GM12878 (cell line): ENCODE measurements around the gene FUT7. TPM values are rescaled to one million over a fixed set of nuclear protein-coding genes. Genes with fewer than 3 reads are reported as not detected.

Source experiments
- ATAC-seq: fragments of 200-7000 bp; cut with Tn5 transposase; 3 replicates; pipeline ENCODE4 v1.9.1; 2020; ENCODE audit warnings: mild to moderate bottlenecking, moderate library complexity
- BruUV-seq: library from RNA; stranded (reverse); fragments of 400-500 nt; replicated peaks from 2 replicates; lab custom pipeline; 2021; lab: Mats Ljungman, UMichigan
- CTCF ChIA-PET: fragments of 300-600 bp; sonication (Branson Sonifier 250); formaldehyde crosslinking; extraction: SDS; loops from one replicate; lab custom pipeline; 2021; ENCODE audit warnings: inconsistent platforms; lab: Yijun Ruan, JAX
- POLR2A ChIA-PET: fragments of 350-600 bp; formaldehyde crosslinking; extraction: SDS; loops from one replicate; lab custom pipeline; 2021; ENCODE audit warnings: inconsistent platforms; lab: Charles Lee
- RAD21 ChIA-PET: fragments of 300-600 bp; sonication (Branson Sonifier 250); formaldehyde crosslinking; loops from one replicate; lab custom pipeline; 2023; ENCODE audit warnings: antibody characterized with exemption; ENCODE audit not compliant: unreplicated experiment; lab: Charles Lee
- SMC1A ChIA-PET: fragments of 300-600 bp; sonication (Branson Sonifier 250); formaldehyde crosslinking; loops from one replicate; lab custom pipeline; 2023; ENCODE audit not compliant: unreplicated experiment, uncharacterized antibody; lab: Charles Lee
- DNase-seq: peaks from one replicate; pipeline ENCODE4 v3.0.0-alpha.2; 2011; ENCODE audit warnings: low read depth, low spot score
- FAIRE-seq: peaks from 3 replicates; lab custom pipeline; 2011; peaks lifted over from hg19 to GRCh38; lab: Jason Lieb, UNC
- H2AFZ ChIP-seq: 2 replicates; pipeline ENCODE4 v1.6.0; 2011; ENCODE audit warnings: low read depth, low read length, control low read depth; ENCODE audit not compliant: control insufficient read depth
- H3K27ac ChIP-seq: 2 replicates; pipeline ENCODE4 v1.5.1; 2011; ENCODE audit warnings: control low read depth; ENCODE audit not compliant: control insufficient read depth, insufficient read depth
- H3K27me3 ChIP-seq, 2 experiments: replicated peaks in 1 of 2; 2 replicates each; pipeline versions ENCODE4 v1.6.0 to v1.6.1; 2011; ENCODE audit warnings: low read length in 1 of 2; ENCODE audit not compliant: control insufficient read depth in 2 of 2, insufficient read depth in 2 of 2
- H3K36me3 ChIP-seq, 2 experiments: 2 replicates each; pipeline ENCODE4 v1.5.1; 2011; ENCODE audit warnings: low read length in 1 of 2; ENCODE audit not compliant: control insufficient read depth in 2 of 2, insufficient read depth in 2 of 2
- H3K4me1 ChIP-seq: 2 replicates; pipeline ENCODE4 v1.6.1; 2011; ENCODE audit warnings: mild to moderate bottlenecking, low read length, moderate library complexity, mixed read lengths; ENCODE audit not compliant: control insufficient read depth, insufficient read depth
- H3K4me2 ChIP-seq: 2 replicates; pipeline ENCODE4 v1.6.0; 2011; ENCODE audit warnings: control low read depth; ENCODE audit not compliant: control insufficient read depth, insufficient read depth
- H3K4me3 ChIP-seq: fragments of 200-600 bp; sonication (generic); 2 replicates; pipeline ENCODE4 v1.5.1; 2016
- H3K79me2 ChIP-seq: 2 replicates; pipeline ENCODE4 v1.6.0; 2011; ENCODE audit warnings: low read length; ENCODE audit not compliant: control insufficient read depth, insufficient read depth
- H3K9ac ChIP-seq: 2 replicates; pipeline ENCODE4 v1.8.0; 2011; ENCODE audit warnings: low read length, control low read depth, mixed read lengths; ENCODE audit not compliant: control insufficient read depth, insufficient read depth
- H3K9me3 ChIP-seq: replicated peaks from 3 replicates; pipeline ENCODE4 v1.5.1; 2011; ENCODE audit warnings: mild to moderate bottlenecking, low read length; ENCODE audit not compliant: control insufficient read depth, insufficient read depth
- H4K20me1 ChIP-seq: 2 replicates; pipeline ENCODE4 v1.6.0; 2011; ENCODE audit not compliant: control insufficient read depth, insufficient read depth
- ATF7 ChIP-seq: fragments of 450-650 bp; IDR thresholded peaks from 2 replicates; pipeline ENCODE4 v1.6.1; 2016; ENCODE audit warnings: low read depth, mild to moderate bottlenecking
- BMI1 ChIP-seq: fragments of 450-650 bp; IDR thresholded peaks from 2 replicates; pipeline ENCODE4 v1.6.1; 2016; ENCODE audit warnings: mild to moderate bottlenecking, moderate library complexity, borderline replicate concordance
- CEBPB ChIP-seq, 2 experiments: fragments of 150-350 bp in 1 of 2; IDR thresholded peaks; 2 replicates each; pipeline ENCODE4 v1.6.1; 2012 to 2014; ENCODE audit warnings: low read depth in 2 of 2, low read length in 2 of 2, borderline replicate concordance in 1 of 2, inconsistent platforms in 1 of 2
- CEBPZ ChIP-seq: fragments of 150-350 bp; IDR thresholded peaks from 2 replicates; pipeline ENCODE4 v1.6.1; 2016; ENCODE audit warnings: low read depth, low read length
- CHD4 ChIP-seq: fragments of 200-600 bp; sonication (generic); IDR thresholded peaks from 2 replicates; pipeline ENCODE4 v1.6.1; 2016; ENCODE audit warnings: mild to moderate bottlenecking
- GABPA ChIP-seq: IDR thresholded peaks from 2 replicates; pipeline ENCODE4 v1.6.1; 2014; ENCODE audit warnings: antibody characterized with exemption, low read depth, mild to moderate bottlenecking, inconsistent platforms
- HDAC2 ChIP-seq: fragments of 200-600 bp; sonication (generic); IDR thresholded peaks from 2 replicates; pipeline ENCODE4 v1.6.1; 2017
- HDGF ChIP-seq: fragments of 450-650 bp; IDR thresholded peaks from 2 replicates; pipeline ENCODE4 v1.6.1; 2016; ENCODE audit warnings: antibody characterized with exemption
- IKZF2 ChIP-seq, 2 experiments: fragments of 450-650 bp; IDR thresholded peaks; 2 replicates each; pipeline ENCODE4 v1.6.1; 2017; ENCODE audit warnings: mild to moderate bottlenecking in 2 of 2, moderate library complexity in 2 of 2
- IRF5 ChIP-seq: fragments of 450-650 bp; IDR thresholded peaks from 2 replicates; pipeline ENCODE4 v1.6.1; 2017; ENCODE audit warnings: borderline replicate concordance
- JUNB ChIP-seq: IDR thresholded peaks from 2 replicates; pipeline ENCODE4 v1.6.1; 2016; ENCODE audit warnings: antibody characterized with exemption, mild to moderate bottlenecking
- KDM1A ChIP-seq: fragments of 200-600 bp; sonication (generic); IDR thresholded peaks from 2 replicates; pipeline ENCODE4 v1.6.1; 2016; ENCODE audit warnings: borderline replicate concordance
- NFXL1 ChIP-seq: fragments of 450-650 bp; IDR thresholded peaks from 2 replicates; pipeline ENCODE4 v1.6.1; 2017; ENCODE audit warnings: antibody characterized with exemption, mild to moderate bottlenecking, borderline replicate concordance
- ZSCAN29 ChIP-seq: fragments of 450-650 bp; IDR thresholded peaks from 2 replicates; pipeline ENCODE4 v1.6.1; 2017; ENCODE audit warnings: mild to moderate bottlenecking, moderate library complexity
- WGBS: methylation state at CpG from one replicate; pipeline ENCODE4 v1.1.6; 2016; ENCODE audit warnings: low lambda C conversion rate; ENCODE audit not compliant: insufficient replicate concordance, insufficient coverage; ENCODE audit errors: missing lambda C conversion rate; 5-methylcytosine and 5-hydroxymethylcytosine counted together
- in situ Hi-C: fragments of 300-500 bp; cut with MboI; formaldehyde crosslinking; loops from 9 replicates; pipeline ENCODE4 v1.14.3; 2018; ENCODE audit warnings: mixed read lengths
- intact Hi-C: fragments of 100-400 bp; cut with micrococcal nuclease; formaldehyde crosslinking; loops from one replicate; pipeline ENCODE4 v1.14.2; 2022; ENCODE audit not compliant: unreplicated experiment
- polyA plus RNA-seq, 11 experiments: library from polyadenylated mRNA; depleted of rRNA in 4 of 11; unstranded in 6 of 11; stranded (reverse) in 5 of 11; fragments of >200 nt; fragmentation: Nextera tagmentation in 4 of 11; fragmentation: Illumina TruSeq in 1 of 11; extraction: Ambion mirVana in 4 of 11; extraction: Trizol in 1 of 11; gene quantifications; 1 replicate in 1 of 11; 2 replicates in 10 of 11; pipeline versions ENCODE4 v1.2.1 to v1.2.3, GENCODE V29; 2011 to 2016; ENCODE audit warnings: inconsistent platforms in 2 of 11, missing spikeins in 2 of 11, low read depth in 1 of 11
- total RNA-seq, 4 experiments: library from RNA; depleted of rRNA in 3 of 4; stranded (reverse); fragments of >200 nt in 3 of 4; fragmentation: Illumina TruSeq in 1 of 4; extraction: Trizol in 1 of 4; gene quantifications; 2 replicates each; pipeline versions ENCODE4 v1.2.1 to v1.2.3, GENCODE V29; 2013 to 2021
- TF ChIP-seq, protein P1 (sequence below): IDR thresholded peaks from 2 replicates; pipeline ENCODE4 v1.6.1; 2012; ENCODE audit warnings: improper control_type of control experiment, low read depth, low read length; ENCODE audit not compliant: insufficient replicate concordance

Gene FUT7
- total and polyA plus RNA-seq, 10 of the 15 experiments (the other 5 are each of a cell fraction or from before 2014, with no cell fraction given) = 0.04 to 0.62 (median 0.20) TPM; not detected in 2

GRCh38 chr9:137032858-137033257, 970 bp upstream of the FUT7 start:
- in situ Hi-C loops = no loop called here
- FAIRE-seq (no peak), ATAC-seq (0 out of 3 replicates have a peak, but pooled peaks have one; percentile 5)
- H3K79me2 ChIP-seq = no peaks in the 10 kb centered on the region
- POLR2A ChIA-PET = no interaction called here
- H3K9me3 ChIP-seq = no peaks in the 10 kb centered on the region
- H3K4me1 ChIP-seq = peaks cover 50% of the 10 kb centered on the region
- no peak for TF ChIP-seq ZSCAN29
- TF ChIP-seq BMI1 = no peak
- TF ChIP-seq IKZF2 (IDR thresholded peaks at IDR 0.05) = no peak; a peak in 1 of 4 replicates
- no peak for TF ChIP-seq IRF5
- TF ChIP-seq CHD4 = no peak
- TF ChIP-seq GABPA = no peak
- TF ChIP-seq ATF7 = no peak
- no peak for TF ChIP-seq CEBPB (IDR thresholded peaks at IDR 0.05; ENCODE audit: borderline replicate concordance in 1 of 2, low read depth in 2 of 2, low read length in 2 of 2)
- TF ChIP-seq JUNB = no peak
- no peak for TF ChIP-seq HDAC2
- no peak for TF ChIP-seq NFXL1
- TF ChIP-seq, protein P1, sequence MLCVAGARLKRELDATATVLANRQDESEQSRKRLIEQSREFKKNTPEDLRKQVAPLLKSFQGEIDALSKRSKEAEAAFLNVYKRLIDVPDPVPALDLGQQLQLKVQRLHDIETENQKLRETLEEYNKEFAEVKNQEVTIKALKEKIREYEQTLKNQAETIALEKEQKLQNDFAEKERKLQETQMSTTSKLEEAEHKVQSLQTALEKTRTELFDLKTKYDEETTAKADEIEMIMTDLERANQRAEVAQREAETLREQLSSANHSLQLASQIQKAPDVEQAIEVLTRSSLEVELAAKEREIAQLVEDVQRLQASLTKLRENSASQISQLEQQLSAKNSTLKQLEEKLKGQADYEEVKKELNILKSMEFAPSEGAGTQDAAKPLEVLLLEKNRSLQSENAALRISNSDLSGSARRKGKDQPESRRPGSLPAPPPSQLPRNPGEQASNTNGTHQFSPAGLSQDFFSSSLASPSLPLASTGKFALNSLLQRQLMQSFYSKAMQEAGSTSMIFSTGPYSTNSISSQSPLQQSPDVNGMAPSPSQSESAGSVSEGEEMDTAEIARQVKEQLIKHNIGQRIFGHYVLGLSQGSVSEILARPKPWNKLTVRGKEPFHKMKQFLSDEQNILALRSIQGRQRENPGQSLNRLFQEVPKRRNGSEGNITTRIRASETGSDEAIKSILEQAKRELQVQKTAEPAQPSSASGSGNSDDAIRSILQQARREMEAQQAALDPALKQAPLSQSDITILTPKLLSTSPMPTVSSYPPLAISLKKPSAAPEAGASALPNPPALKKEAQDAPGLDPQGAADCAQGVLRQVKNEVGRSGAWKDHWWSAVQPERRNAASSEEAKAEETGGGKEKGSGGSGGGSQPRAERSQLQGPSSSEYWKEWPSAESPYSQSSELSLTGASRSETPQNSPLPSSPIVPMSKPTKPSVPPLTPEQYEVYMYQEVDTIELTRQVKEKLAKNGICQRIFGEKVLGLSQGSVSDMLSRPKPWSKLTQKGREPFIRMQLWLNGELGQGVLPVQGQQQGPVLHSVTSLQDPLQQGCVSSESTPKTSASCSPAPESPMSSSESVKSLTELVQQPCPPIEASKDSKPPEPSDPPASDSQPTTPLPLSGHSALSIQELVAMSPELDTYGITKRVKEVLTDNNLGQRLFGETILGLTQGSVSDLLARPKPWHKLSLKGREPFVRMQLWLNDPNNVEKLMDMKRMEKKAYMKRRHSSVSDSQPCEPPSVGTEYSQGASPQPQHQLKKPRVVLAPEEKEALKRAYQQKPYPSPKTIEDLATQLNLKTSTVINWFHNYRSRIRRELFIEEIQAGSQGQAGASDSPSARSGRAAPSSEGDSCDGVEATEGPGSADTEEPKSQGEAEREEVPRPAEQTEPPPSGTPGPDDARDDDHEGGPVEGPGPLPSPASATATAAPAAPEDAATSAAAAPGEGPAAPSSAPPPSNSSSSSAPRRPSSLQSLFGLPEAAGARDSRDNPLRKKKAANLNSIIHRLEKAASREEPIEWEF = no peak
- TF ChIP-seq HDGF = no peak
- TF ChIP-seq KDM1A = no peak
- TF ChIP-seq CEBPZ = no peak
- TF ChIP-seq, all 136 proteins: peak for 0
- Histone ChIP-seq H3K4me2 (no peak overlapping the region), H4K20me1 (no peaks in the 10 kb centered on the region), H3K4me3 (no peak overlapping the region), H3K27me3 (no peaks in the 10 kb centered on the region), H3K27ac (no peak overlapping the region), H3K9ac (no peak overlapping the region), H3K36me3 (no peaks in the 10 kb centered on the region), H2AFZ (no peak overlapping the region)
- intact Hi-C loops = no loop called here
- no TSS peak for BruUV-seq
- ChIA-PET SMC1A (interaction anchor here (5.2 kb wide), 1 partner anchor 85 kb away, joined by 77 read pairs; no protein-coding TSS in a partner anchor), CTCF (interaction anchor here (1.0 to 4.7 kb wide), 6 partner anchors 28 to 245 kb away, joined by 3 to 163 read pairs (median 14); no protein-coding TSS in a partner anchor), RAD21 (interaction anchor here (1.0 to 1.4 kb wide), 2 partner anchors 38 to 85 kb away, joined by 5 to 7 read pairs; partner anchors contain the start of gene SAPCD2)
- DNase-seq = no peak
- 24% methylated on average over 10 of the region's 10 CpGs for WGBS
